Measurements from ENCODE around the gene RNF39.

RNF39 gene

GRCh38 chr6:30093951-30094661 is 18.5 kb upstream of the RNF39 start:
- TF ChIP-seq, protein P1, sequence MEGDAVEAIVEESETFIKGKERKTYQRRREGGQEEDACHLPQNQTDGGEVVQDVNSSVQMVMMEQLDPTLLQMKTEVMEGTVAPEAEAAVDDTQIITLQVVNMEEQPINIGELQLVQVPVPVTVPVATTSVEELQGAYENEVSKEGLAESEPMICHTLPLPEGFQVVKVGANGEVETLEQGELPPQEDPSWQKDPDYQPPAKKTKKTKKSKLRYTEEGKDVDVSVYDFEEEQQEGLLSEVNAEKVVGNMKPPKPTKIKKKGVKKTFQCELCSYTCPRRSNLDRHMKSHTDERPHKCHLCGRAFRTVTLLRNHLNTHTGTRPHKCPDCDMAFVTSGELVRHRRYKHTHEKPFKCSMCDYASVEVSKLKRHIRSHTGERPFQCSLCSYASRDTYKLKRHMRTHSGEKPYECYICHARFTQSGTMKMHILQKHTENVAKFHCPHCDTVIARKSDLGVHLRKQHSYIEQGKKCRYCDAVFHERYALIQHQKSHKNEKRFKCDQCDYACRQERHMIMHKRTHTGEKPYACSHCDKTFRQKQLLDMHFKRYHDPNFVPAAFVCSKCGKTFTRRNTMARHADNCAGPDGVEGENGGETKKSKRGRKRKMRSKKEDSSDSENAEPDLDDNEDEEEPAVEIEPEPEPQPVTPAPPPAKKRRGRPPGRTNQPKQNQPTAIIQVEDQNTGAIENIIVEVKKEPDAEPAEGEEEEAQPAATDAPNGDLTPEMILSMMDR (conservative IDR thresholded peaks at IDR 0.05; ENCODE audit: control insufficient read depth, insufficient read depth, low read depth, low read length): no peak
- DNase-seq (ENCODE audit: low read depth): no peak
- H3K4me3 ChIP-seq (ENCODE audit: control insufficient read depth, low read depth, low read length): no peak overlapping the region

DNA sequence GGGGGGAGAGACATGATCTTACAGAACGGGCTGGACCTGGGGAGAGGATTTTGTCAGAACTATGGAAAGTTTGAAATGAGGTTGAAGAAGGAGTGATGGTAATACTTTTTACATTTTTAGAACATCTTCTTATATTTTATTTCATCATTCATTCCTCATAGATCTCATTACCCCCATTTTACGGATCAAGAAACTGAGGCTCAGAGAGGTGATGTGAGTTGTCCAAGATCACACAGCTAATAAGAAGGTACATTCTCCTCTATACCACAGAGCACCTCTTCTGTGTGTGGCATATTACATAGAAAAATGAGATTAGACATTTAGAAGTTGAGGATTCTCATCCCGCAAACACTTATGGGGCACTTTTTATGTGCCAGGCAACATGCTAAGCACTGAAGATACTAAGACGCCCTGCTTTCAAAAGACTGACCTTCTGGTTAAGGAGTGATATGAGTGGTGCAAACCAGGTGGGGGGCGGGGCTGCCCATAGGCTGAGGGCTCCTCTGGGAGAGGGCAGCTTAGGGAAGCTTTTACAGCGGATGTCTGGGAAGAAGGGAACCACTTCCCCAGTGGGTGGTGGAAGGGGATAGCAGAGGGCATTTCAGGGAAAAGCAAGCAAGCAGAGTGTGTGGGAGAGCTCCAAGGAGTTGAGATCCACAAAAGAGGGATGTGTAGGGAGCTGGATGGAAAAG is 17.4 kb upstream of the RNF39 start:
- H3K4me3 ChIP-seq (ENCODE audit: control insufficient read depth, low read depth, low read length): no peak overlapping the region
- no peak for DNase-seq (ENCODE audit: low read depth)
- TF ChIP-seq, protein P1 (conservative IDR thresholded peaks at IDR 0.05; ENCODE audit: control insufficient read depth, insufficient read depth, low read depth, low read length): no peak

GRCh38 chr6:30091577-30092381 is 16.2 kb upstream of the RNF39 start:
- DNase-seq (ENCODE audit: low read depth): peak; percentile 56
- TF ChIP-seq, protein P1 (conservative IDR thresholded peaks at IDR 0.05; ENCODE audit: control insufficient read depth, insufficient read depth, low read depth, low read length): no peak
- no peak overlapping the region for H3K4me3 ChIP-seq (ENCODE audit: control insufficient read depth, low read depth, low read length)

GRCh38 chr6:30087876-30088275 is 12.3 kb upstream of the RNF39 start:
- no peak overlapping the region for H3K4me3 ChIP-seq (ENCODE audit: control insufficient read depth, low read depth, low read length)
- TF ChIP-seq, protein P1 (conservative IDR thresholded peaks at IDR 0.05; ENCODE audit: control insufficient read depth, insufficient read depth, low read depth, low read length): no peak
- DNase-seq (ENCODE audit: low read depth): no peak

GRCh38 chr6:30077218-30077617 is 1.6 kb upstream of the RNF39 start:
- TF ChIP-seq, protein P1 (conservative IDR thresholded peaks at IDR 0.05; ENCODE audit: control insufficient read depth, insufficient read depth, low read depth, low read length): no peak
- DNase-seq (ENCODE audit: low read depth): no peak
- no peak overlapping the region for H3K4me3 ChIP-seq (ENCODE audit: control insufficient read depth, low read depth, low read length)

GRCh38 chr6:30075790-30076732 is 492 bp upstream of the RNF39 start:
- no peak for DNase-seq (ENCODE audit: low read depth)
- TF ChIP-seq, protein P1 (conservative IDR thresholded peaks at IDR 0.05; ENCODE audit: control insufficient read depth, insufficient read depth, low read depth, low read length): peak; percentile 32
- H3K4me3 ChIP-seq (ENCODE audit: control insufficient read depth, low read depth, low read length): no peak overlapping the region

Measured in fibroblast of mammary gland (primary cell).